ENCODE results near the gene INO80B. TPM values are rescaled to one million over a fixed set of nuclear protein-coding genes. Genes with fewer than 3 reads are reported as not detected.

INO80B gene
- total and polyA plus RNA-seq, 2 of the 8 experiments (the other 6 are each of a cell fraction or from before 2014, with no cell fraction given): 3.9 to 18.5 TPM

DNA sequence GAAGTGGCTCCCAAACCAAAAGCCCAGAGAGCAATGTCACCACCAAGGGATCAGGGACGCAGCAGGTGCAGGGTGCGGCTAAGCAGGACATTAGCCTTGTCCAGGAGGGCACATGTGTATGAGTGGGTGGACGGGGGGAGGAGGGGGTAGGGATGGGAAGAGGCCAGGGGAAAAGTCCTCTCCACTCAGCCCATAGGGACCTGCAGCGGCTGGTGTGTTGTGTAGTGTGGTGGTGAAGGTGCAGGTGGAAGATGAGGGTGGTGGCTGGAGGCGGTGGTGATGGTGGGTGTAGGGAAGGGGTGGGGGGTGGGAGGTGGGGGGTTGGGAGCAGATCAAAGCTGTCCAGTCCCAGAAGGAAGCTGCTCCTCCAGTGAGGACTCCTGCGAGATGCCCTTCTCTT, 37.1 kb upstream of the INO80B start:
- Histone ChIP-seq H3K27ac (ENCODE audit: low read depth, low read length) (no peak overlapping the region), H3K36me3 (ENCODE audit: control insufficient read depth in 2 of 4, insufficient read depth in 4 of 4, low read length in 3 of 4) (no peaks in the 10 kb centered on the region), H3K79me1 (ENCODE audit: low read depth, low read length) (no peaks in the 10 kb centered on the region), H2AK5ac (ENCODE audit: low read depth, low read length) (no peak overlapping the region), H3K4me2 (ENCODE audit: insufficient read depth in 1 of 2, low read depth in 2 of 2, low read length in 2 of 2) (no peak overlapping the region), H3K4me3 (ENCODE audit: extremely low read depth in 1 of 4, insufficient read depth in 2 of 4, low read depth in 3 of 4, low read length in 4 of 4) (no peak overlapping the region), H4K5ac (ENCODE audit: insufficient read length, low read depth, low read length) (no peak overlapping the region), H3K27me3 (replicated peaks in 1 of 4; ENCODE audit: control insufficient read depth in 3 of 4, extremely low read depth in 1 of 4, insufficient read depth in 3 of 4, low read length in 3 of 4) (0 out of 7 replicates have a peak, but pooled peaks cover 0 to 1% (median 0%) of the 10 kb centered on the region in 4 experiments), H2AFZ (ENCODE audit: low read length) (no peak overlapping the region), H3K4me1 (replicated peaks in 1 of 4; ENCODE audit: control insufficient read depth in 3 of 4, insufficient read depth in 4 of 4, low read length in 3 of 4) (peaks cover 0 to 16% (median 3%) of the 10 kb centered on the region in 4 experiments; a peak in 4 of 7 replicates), H3K9me3 (ENCODE audit: insufficient read depth in 2 of 2, low read depth in 1 of 2, low read length in 1 of 2) (no peaks in the 10 kb centered on the region), H2BK20ac (ENCODE audit: low read length) (no peak overlapping the region), H3K23ac (ENCODE audit: insufficient read length) (no peak overlapping the region), H3K56ac (replicated peaks; ENCODE audit: insufficient read length, low read depth, low read length) (no peak overlapping the region), H2BK120ac (replicated peaks; ENCODE audit: low read depth, low read length) (no peak overlapping the region), H3K23me2 (ENCODE audit: low read depth, low read length) (peaks cover 10% of the 10 kb centered on the region), H4K20me1 (replicated peaks in 1 of 2; ENCODE audit: control insufficient read depth in 1 of 2, insufficient read depth in 2 of 2, low read length in 2 of 2) (no peaks in the 10 kb centered on the region), H4K8ac (ENCODE audit: extremely low read depth, insufficient read depth, low read length) (no peak overlapping the region), H3K14ac (ENCODE audit: insufficient read length) (no peak overlapping the region), H3K79me2 (ENCODE audit: control insufficient read depth in 1 of 2, insufficient read depth in 2 of 2, low read length in 2 of 2) (no peaks in the 10 kb centered on the region), H2BK5ac (ENCODE audit: low read depth, low read length) (no peak overlapping the region), H2BK15ac (ENCODE audit: low read length) (no peak overlapping the region), H3K9ac (replicated peaks in 1 of 4; ENCODE audit: extremely low read depth in 1 of 4, low read depth in 3 of 4, low read length in 3 of 4) (no peak overlapping the region), H3K4ac (replicated peaks; ENCODE audit: insufficient read length, low read depth, low read length) (no peak overlapping the region), H3K18ac (ENCODE audit: extremely low read depth, low read length) (no peak overlapping the region), H4K91ac (replicated peaks; ENCODE audit: insufficient read length, low read length) (no peak overlapping the region), H2BK12ac (ENCODE audit: low read depth, low read length) (no peak overlapping the region)
- ChIA-PET CTCF (ENCODE audit: partially characterized antibody) (interaction anchor here (1.0 to 1.2 kb wide), 2 partner anchors 16 to 48 kb away, joined by 3 read pairs; partner anchors contain the start of gene MOGS), POLR2A (ENCODE audit: partially characterized antibody) (interaction anchor here (0.6 to 1.0 kb wide), 2 partner anchors 30 to 141 kb away, joined by 3 read pairs; no protein-coding TSS in a partner anchor)
- TF ChIP-seq NRF1 (IDR thresholded peaks at IDR 0.05; ENCODE audit: low read depth, low read length) (no peak), TAF7 (optimal IDR thresholded peaks at IDR 0.05; ENCODE audit: borderline replicate concordance, low read depth, low read length) (no peak)
- FAIRE-seq (no peak), DNase-seq (ENCODE audit: low read depth in 1 of 2, low spot score in 2 of 2) (no peak)
- 100% methylated on average over 2 of the region's 6 CpGs; no CpG with 5 or more reads in 1 of the 2 experiments for WGBS, 2 experiments (ENCODE audit: extremely low coverage in 1 of 2, insufficient coverage in 1 of 2, insufficient read length in 1 of 2, insufficient replicate concordance in 2 of 2, low coverage in 1 of 2, low lambda C conversion rate in 2 of 2, missing lambda C conversion rate in 1 of 2)
